Activated CD4-positive, alpha-beta memory T cell treated with anti-CD3 and anti-CD28 coated beads, Interleukin-2, amount 10 ng/mL, durations not matched to agents 7 days and 5 days (primary cell): ENCODE results near the gene COX15. TPM values are rescaled to one million over a fixed set of nuclear protein-coding genes. Genes with fewer than 3 reads are reported as not detected.

Experiments
- CTCF ChIA-PET: fragments of 350-600 bp; sonication (Branson Sonifier 250); formaldehyde crosslinking; loops from one replicate; lab custom pipeline; 2021; ENCODE audit warnings: antibody characterized with exemption, inconsistent platforms; lab: Charles Lee
- POLR2A ChIA-PET: fragments of 350-600 bp; sonication (Branson Sonifier 250); formaldehyde crosslinking; loops from one replicate; lab custom pipeline; 2021; ENCODE audit warnings: antibody characterized with exemption; lab: Charles Lee
- DNase-seq: peaks from one replicate; pipeline ENCODE4 v3.0.0-alpha.2; 2020
- H3K27ac Mint-ChIP-seq: one replicate; pipeline ENCODE4 v1.8.0; 2021; ENCODE audit warnings: mild to moderate bottlenecking, mixed read lengths
- H3K27me3 Mint-ChIP-seq: one replicate; pipeline ENCODE4 v1.8.0; 2021; ENCODE audit warnings: mixed read lengths
- H3K36me3 Mint-ChIP-seq: one replicate; pipeline ENCODE4 v1.8.0; 2021; ENCODE audit warnings: low read depth, mixed read lengths
- H3K4me1 Mint-ChIP-seq: one replicate; pipeline ENCODE4 v1.8.0; 2021; ENCODE audit warnings: mixed read lengths
- H3K4me3 Mint-ChIP-seq: one replicate; pipeline ENCODE4 v1.8.0; 2021; ENCODE audit warnings: mild to moderate bottlenecking, mixed read lengths
- H3K9me3 Mint-ChIP-seq: one replicate; pipeline ENCODE4 v1.8.0; 2021; ENCODE audit warnings: mixed read lengths
- total RNA-seq, 2 experiments: library from RNA; stranded (reverse); gene quantifications; one replicate each; pipeline ENCODE4 v1.2.3, GENCODE V29; 2021

Gene COX15
- total RNA-seq: 10 to 100 TPM; 38.5 to 39.0 TPM

DNA sequence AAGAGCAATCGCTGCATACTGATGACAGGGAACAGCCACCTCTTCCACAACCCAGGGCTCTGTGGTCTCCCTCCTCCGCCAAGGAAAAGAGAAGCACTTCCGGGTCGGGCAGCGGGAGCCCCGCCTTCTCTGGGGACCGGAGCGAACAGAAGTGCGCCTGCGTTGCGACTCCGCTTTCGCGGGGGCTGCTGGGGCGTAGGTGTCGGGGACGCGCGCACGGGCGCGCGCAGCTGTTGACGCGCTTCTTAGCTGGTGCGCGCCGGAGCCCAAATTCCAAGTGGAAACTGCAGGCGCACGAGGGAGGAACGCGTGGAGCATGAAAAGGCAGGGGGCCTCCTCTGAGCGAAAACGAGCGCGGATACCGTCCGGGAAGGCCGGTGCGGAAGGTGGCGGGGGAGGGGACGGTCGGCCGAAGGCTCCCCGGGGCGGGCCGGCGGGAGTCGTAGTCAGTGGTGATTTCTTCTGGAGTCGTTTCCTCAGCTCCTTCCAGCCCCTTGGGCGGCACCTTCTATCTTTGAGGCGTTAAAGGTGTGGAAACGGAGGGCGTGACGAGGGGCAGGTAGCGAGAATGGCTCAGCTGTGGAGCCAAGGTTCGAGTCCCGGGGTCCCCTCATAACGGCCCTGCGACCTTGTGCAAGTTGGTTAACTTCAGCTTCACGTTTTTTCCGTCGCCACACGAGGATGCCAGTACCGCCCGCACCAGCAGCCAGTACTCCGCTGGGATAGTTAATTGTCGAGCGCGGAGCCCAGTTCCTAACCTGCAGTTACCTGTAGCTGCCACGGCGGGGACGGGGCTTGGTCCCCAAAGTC, at the start of gene COX15, which contains the start of gene CUTC:
Gene COX15 (minus strand): TSS at position 95 of the 810 bp plus-strand sequence. CDS start 78 bp downstream, at position 17.
Gene CUTC (plus strand): TSS at position 202 of the 810 bp plus-strand sequence. CDS start 115 bp downstream, at position 317.
- H3K27me3 Mint-ChIP-seq: no peaks in the 10 kb centered on the region
- CTCF ChIA-PET: interaction anchor here (0.6 to 2.3 kb wide), 15 partner anchors 11 to 1266 kb away, joined by 3 to 15 read pairs (median 5); partner anchors contain the start of genes DNMBP and ENTPD7

DNA sequence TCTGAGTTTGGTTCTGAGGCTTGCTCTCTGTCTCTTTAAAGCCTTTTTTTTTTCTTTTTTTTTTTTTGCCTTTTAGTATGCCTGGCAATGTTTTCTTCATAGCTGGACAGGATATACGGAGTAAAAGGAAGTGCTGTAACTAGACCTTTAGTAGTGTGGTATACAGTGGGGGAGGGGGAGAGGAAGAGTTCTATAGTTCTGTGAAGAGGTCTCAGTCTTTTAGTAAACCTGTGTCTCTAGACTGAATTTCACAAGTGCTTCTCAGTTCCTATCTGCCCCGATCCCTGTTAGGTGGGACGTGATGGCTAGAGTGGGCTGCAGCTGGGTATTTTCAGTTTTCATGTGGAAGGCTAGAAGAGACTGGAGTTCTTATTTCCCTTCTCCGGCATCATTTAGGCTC, 47.4 kb upstream of the COX15 start:
- ChIA-PET CTCF (interaction anchor here (0.6 kb wide), 1 partner anchor 94 kb away, joined by 4 read pairs; no protein-coding TSS in a partner anchor), POLR2A (no interaction called here)
- no peak for DNase-seq
- Mint-ChIP-seq H3K4me1 (peaks cover 6% of the 10 kb centered on the region), H3K9me3 (no peaks in the 10 kb centered on the region), H3K27me3 (no peaks in the 10 kb centered on the region), H3K4me3 (no peak overlapping the region), H3K27ac (no peak overlapping the region), H3K36me3 (no peaks in the 10 kb centered on the region)

More for the DNA sequence above, at the start of gene COX15, which contains the start of gene CUTC:
- POLR2A ChIA-PET: interaction anchor here (0.6 to 3.4 kb wide), 22 partner anchors 9 to 804 kb away, joined by 3 to 38 read pairs (median 4); partner anchors contain the start of genes DNMBP, ENTPD7, GOT1 and HIF1AN
- Mint-ChIP-seq H3K4me3 (peak within 1 kb of the TSS; percentile 100), H3K4me1 (peaks cover 37% of the 10 kb centered on the region), H3K27ac (peak within 1 kb of the TSS; percentile 100), H3K9me3 (no peaks in the 10 kb centered on the region), H3K36me3 (peaks cover 41% of the 10 kb centered on the region)
- DNase-seq: peak; percentile 96

DNA sequence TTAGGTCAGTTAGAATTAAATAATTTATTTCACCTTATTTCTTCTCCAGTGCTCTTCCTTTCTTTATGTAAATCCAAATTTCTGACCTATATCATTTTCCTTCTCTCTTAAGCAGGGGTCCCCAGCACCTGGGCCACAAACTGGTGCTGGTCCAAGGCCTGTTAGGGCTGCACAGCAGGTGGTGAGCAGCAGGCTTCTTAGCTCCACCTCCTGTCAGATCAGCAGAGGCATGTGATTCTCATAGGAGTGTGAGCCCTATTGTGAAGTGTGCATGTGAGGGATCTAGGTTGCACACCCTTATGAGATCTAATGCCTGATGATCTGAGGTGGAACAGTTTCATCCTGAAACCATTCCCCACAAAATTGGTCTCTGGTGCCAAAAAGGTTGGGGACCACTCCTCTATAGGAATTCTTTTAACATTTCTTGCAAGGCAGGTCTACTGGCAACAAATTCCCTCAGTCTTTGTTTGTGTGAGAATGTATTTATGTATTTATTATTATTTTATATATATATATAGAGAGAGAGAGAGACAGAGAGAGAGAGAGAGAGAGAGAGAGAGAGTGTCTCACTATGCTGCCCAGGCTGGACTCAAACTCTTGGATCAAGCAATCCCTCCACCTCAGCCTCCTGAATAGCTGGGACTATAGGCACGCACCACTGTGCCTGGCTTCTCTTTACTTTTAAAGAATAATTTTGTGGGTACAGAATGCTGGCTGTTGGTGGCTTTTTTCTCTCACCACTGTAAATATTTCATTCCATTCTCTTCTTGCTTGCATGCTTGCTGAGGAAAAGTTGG, 46.2 kb upstream of the COX15 start:
- Mint-ChIP-seq H3K27ac (no peak overlapping the region), H3K4me3 (no peak overlapping the region), H3K4me1 (peaks cover 6% of the 10 kb centered on the region), H3K9me3 (no peaks in the 10 kb centered on the region), H3K27me3 (no peaks in the 10 kb centered on the region), H3K36me3 (no peaks in the 10 kb centered on the region)
- ChIA-PET POLR2A (no interaction called here), CTCF (no interaction called here)
- DNase-seq: no peak

DNA sequence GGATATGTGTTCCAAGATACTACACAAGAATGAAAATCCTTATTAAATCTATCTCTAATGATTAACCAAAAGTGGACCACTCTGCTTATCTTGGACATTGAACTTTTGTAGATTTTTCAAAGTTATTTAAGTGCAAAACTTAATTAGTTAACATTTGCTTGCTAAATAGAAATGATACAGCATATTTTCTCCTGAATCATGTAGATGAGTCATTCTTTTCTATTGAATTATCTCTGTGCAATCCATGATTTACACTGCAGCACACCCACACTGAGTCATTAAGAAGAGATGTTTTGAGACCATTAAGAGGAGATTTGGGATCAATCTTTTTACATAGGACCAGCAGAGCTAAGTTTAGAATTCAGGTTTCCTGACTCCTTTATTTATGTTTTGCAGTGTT, 43.9 kb upstream of the COX15 start:
- peaks cover 6% of the 10 kb centered on the region for H3K4me1 Mint-ChIP-seq
- H3K4me3 Mint-ChIP-seq: no peak overlapping the region
- no peak for DNase-seq
- POLR2A ChIA-PET: no interaction called here
- H3K27me3 Mint-ChIP-seq: no peaks in the 10 kb centered on the region
- CTCF ChIA-PET: no interaction called here
- no peaks in the 10 kb centered on the region for H3K9me3 Mint-ChIP-seq
- no peaks in the 10 kb centered on the region for H3K36me3 Mint-ChIP-seq
- H3K27ac Mint-ChIP-seq: no peak overlapping the region

DNA sequence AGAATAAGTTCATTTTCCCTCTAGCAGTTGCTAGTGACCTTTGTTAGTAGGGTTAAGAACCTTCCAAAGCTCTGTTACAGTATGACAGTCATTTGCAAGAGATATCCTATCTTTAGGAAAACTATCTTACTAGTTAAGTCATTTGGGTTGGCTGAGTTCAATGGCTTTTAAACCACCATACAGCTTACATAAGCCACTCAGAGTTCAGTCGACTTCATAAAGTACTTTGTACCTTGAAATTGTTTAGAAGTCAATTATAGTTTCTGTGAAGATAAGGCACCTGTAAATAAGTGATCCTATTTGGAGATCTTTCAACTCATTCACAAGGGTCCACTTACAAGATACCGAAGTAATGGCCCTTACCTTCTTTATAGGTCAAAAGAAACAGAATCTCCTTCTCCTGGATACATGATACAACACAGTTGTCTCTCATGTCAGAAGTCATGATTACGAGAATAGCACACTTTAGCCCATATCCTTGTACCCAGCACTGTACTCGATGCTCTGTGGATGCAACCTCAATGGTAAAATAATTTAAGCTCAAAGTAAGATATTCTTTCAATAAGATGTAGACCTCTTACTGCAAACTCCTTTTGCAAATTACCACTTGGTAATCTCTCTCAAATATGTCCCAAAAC, 38.6 kb upstream of the COX15 start:
- no peaks in the 10 kb centered on the region for H3K36me3 Mint-ChIP-seq
- no peak overlapping the region for H3K4me3 Mint-ChIP-seq
- no peak overlapping the region for H3K27ac Mint-ChIP-seq
- H3K9me3 Mint-ChIP-seq: peaks cover 3% of the 10 kb centered on the region
- no peak for DNase-seq
- H3K4me1 Mint-ChIP-seq: peaks cover 15% of the 10 kb centered on the region
- ChIA-PET CTCF (no interaction called here), POLR2A (no interaction called here)
- H3K27me3 Mint-ChIP-seq: no peaks in the 10 kb centered on the region

DNA sequence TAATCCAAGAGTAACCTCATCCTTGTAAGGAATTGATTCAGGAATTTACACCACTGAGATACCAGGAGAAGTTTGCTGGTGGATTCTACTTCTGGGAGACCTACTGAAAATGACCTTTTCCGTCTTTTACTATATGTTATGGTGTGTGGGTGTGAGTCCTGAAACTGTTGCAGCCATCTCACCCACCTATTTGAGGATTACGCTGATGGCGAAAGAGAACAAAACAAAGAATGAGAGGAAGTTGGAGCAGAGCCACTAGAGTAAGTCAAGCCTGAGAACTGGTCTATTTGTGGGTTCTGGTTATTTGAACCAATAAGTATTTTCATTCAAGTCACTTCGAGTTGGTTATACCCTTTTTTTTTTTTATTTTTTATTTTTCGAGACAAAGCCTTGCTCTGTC, 37.8 kb upstream of the COX15 start:
- Mint-ChIP-seq H3K36me3 (no peaks in the 10 kb centered on the region), H3K27ac (no peak overlapping the region), H3K4me1 (peaks cover 20% of the 10 kb centered on the region), H3K27me3 (no peaks in the 10 kb centered on the region), H3K9me3 (peaks cover 3% of the 10 kb centered on the region), H3K4me3 (no peak overlapping the region)
- ChIA-PET CTCF (no interaction called here), POLR2A (no interaction called here)
- no peak for DNase-seq

DNA sequence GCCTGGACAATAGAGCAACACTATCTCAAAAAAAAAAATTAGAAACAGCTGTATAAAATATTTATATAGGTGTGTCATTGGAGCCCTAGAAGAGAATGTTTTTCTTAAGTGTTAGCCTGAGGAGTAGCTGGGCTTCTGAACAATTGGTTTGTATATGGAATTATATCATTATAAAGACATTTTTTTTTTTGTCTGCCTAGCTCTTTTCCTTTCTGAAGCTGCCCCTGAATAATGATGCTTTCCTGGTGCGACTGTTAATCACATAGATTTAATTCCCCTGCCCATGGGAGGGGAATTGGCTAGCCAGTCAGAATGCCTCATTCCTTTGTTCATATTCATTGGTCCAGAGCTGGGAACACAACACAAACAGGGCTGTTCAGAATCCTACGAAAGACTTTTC, 36.6 kb upstream of the COX15 start:
- Mint-ChIP-seq H3K9me3 (peaks cover 3% of the 10 kb centered on the region), H3K36me3 (peaks cover 4% of the 10 kb centered on the region), H3K4me1 (peaks cover 24% of the 10 kb centered on the region), H3K4me3 (no peak overlapping the region), H3K27me3 (no peaks in the 10 kb centered on the region), H3K27ac (no peak overlapping the region)
- DNase-seq: no peak
- ChIA-PET CTCF (interaction anchor here (1.0 kb wide), 1 partner anchor 16 kb away, joined by 3 read pairs; no protein-coding TSS in a partner anchor), POLR2A (no interaction called here)

DNA sequence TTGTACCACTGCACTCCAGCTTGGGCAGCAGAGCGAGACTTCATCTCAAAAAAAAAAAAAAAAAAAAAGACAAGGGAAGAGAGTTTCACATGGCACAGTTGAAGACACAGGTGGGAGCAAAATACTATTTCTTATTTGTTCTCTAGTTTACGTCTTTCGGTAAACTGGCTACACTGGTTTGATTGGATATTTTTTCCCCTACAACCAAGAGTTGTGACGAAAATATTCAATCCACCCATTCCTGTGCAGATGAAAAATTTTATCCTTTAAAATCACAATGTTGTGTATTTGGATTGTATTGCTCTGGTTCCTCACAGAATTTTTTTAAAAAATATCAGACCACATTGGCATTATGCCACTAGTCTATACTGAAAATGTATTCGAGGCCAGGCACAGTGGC, 36.0 kb upstream of the COX15 start:
- no peak for DNase-seq
- Mint-ChIP-seq H3K4me3 (no peak overlapping the region), H3K4me1 (peaks cover 24% of the 10 kb centered on the region), H3K27ac (no peak overlapping the region), H3K36me3 (peaks cover 7% of the 10 kb centered on the region), H3K27me3 (no peaks in the 10 kb centered on the region), H3K9me3 (peaks cover 5% of the 10 kb centered on the region)
- ChIA-PET CTCF (interaction anchor here (1.0 kb wide), 1 partner anchor 15 kb away, joined by 3 read pairs; no protein-coding TSS in a partner anchor), POLR2A (no interaction called here)

DNA sequence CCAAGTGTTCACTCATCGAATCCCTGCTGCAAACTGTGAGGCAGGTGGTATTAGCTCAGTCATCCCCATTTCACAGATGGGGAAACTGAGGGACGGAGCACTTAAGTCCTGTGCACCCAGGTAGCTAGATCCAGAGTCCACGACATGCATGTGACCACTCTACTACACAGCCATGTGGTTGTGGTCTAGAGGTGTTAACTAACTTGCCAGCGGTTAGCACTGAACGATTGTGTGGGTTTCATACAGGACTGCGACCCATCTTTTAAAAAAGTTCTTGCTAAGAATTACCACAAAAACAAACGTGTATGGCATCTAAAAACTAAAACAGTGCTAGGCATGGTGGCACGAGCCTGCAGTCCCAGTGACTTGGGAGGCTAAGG, 34.4 kb upstream of the COX15 start:
- no peak overlapping the region for H3K4me3 Mint-ChIP-seq
- H3K9me3 Mint-ChIP-seq: peaks cover 9% of the 10 kb centered on the region
- H3K36me3 Mint-ChIP-seq: peaks cover 16% of the 10 kb centered on the region
- H3K4me1 Mint-ChIP-seq: peaks cover 24% of the 10 kb centered on the region
- H3K27ac Mint-ChIP-seq: no peak overlapping the region
- POLR2A ChIA-PET: interaction anchor here (0.8 to 0.9 kb wide), 2 partner anchors 34 to 228 kb away, joined by 3 read pairs; partner anchors contain the start of genes COX15 and CUTC
- DNase-seq: peak; percentile 32
- no peaks in the 10 kb centered on the region for H3K27me3 Mint-ChIP-seq
- CTCF ChIA-PET: interaction anchor here (0.9 to 1.2 kb wide), 3 partner anchors 17 to 279 kb away, joined by 3 read pairs; no protein-coding TSS in a partner anchor

DNA sequence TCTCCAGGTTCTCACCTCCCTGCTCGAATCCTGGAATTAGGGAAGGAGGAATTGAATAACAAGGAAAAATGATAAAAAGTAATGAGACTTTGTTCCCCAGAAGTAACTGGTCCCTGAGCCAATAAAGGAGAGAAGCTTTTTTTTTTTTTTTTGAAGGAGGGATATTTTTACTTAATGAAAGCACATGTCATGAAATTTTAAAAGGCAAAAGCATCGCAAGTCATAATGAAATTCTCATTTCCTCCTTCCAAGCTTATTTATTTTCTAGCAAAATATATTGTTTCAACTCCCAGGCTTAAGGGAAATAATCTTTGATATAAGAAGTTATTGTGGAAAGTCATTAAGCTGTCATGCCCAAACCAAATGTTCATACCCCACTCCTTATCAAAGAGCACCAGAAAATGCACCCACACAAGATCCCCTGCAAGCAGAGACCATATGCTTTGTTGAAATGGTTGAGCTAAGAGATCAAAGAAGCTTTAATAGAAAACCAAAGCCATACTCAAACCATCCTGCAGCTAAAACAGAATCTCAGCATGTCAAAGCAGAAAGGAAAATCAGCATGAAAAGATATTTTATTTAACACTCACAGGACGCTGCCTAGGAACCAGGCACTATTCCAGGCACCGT, 33.9 kb upstream of the COX15 start:
- no peak overlapping the region for H3K4me3 Mint-ChIP-seq
- peaks cover 9% of the 10 kb centered on the region for H3K9me3 Mint-ChIP-seq
- DNase-seq: no peak
- H3K4me1 Mint-ChIP-seq: peaks cover 24% of the 10 kb centered on the region
- POLR2A ChIA-PET: interaction anchor here (0.7 to 0.9 kb wide), 2 partner anchors 229 to 404 kb away, joined by 3 read pairs; no protein-coding TSS in a partner anchor
- CTCF ChIA-PET: interaction anchor here (0.9 to 1.2 kb wide), 3 partner anchors 17 to 280 kb away, joined by 3 read pairs; no protein-coding TSS in a partner anchor
- H3K27me3 Mint-ChIP-seq: no peaks in the 10 kb centered on the region
- H3K36me3 Mint-ChIP-seq: peaks cover 20% of the 10 kb centered on the region
- H3K27ac Mint-ChIP-seq: no peak overlapping the region

DNA sequence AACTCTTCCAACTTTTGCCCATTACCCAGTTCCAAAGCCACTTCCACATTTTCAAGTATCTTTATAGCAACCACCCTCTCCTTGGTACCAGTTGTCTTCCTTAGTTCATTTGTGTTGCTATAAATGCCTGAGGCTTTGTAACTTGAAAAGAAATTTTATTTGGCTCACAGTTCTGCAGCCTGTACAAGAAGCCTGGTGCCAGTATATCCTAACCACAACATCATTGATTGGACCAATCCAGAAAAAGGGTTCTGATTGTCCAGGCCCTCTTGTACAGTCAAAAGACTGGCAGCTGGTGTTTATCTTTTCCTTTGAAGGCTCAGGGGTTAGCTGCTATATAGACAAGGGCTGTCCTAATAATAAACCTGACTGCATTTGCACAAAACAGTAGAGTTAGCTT, 29.4 kb upstream of the COX15 start:
- no peak for DNase-seq
- Mint-ChIP-seq H3K36me3 (peaks cover 51% of the 10 kb centered on the region), H3K4me3 (no peak overlapping the region), H3K4me1 (peaks cover 17% of the 10 kb centered on the region), H3K9me3 (peaks cover 7% of the 10 kb centered on the region), H3K27me3 (no peaks in the 10 kb centered on the region), H3K27ac (no peak overlapping the region)
- ChIA-PET CTCF (no interaction called here), POLR2A (no interaction called here)

DNA sequence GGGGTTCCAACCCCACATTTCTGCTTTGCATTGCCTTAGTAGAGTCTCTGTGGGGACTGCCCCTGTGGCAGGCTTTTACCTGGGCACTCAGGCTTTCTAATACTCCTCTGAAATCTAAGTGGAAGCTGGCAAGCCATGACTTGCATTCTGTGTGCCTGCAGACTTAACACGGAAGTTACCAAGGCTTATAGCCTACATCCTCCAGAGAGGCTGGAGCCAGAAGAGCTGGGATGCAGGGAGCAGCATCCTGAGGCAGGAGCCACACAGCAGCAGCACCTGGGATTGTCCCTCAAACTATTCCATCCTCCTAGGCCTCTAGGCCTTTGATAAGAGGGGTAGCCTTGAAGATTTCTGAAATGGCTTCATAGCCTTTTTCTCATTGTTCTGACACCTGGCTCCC, 28.4 kb upstream of the COX15 start:
- Mint-ChIP-seq H3K9me3 (peaks cover 7% of the 10 kb centered on the region), H3K36me3 (peaks cover 61% of the 10 kb centered on the region), H3K4me3 (no peak overlapping the region), H3K27ac (no peak overlapping the region), H3K27me3 (no peaks in the 10 kb centered on the region), H3K4me1 (peaks cover 6% of the 10 kb centered on the region)
- POLR2A ChIA-PET: no interaction called here
- DNase-seq: no peak
- CTCF ChIA-PET: no interaction called here
